Dendritic cell treated with granulocyte-macrophage colony-stimulating factor and Interleukin-4, amounts not matched to agents 40 ng/mL and 50 ng/mL, for 4 days (primary cell): ENCODE results near the gene ARSA.
"Not testable (repeated sequence)": the region's sequence is repeated elsewhere in the genome, so short reads cannot be mapped to it uniquely, and the experiment has no call there.

Experiments used
- H3K27ac Mint-ChIP-seq: one replicate; pipeline ENCODE4 v1.8.0; 2022; ENCODE audit warnings: mild to moderate bottlenecking, mixed read lengths
- H3K27me3 Mint-ChIP-seq: one replicate; pipeline ENCODE4 v1.8.0; 2022; ENCODE audit warnings: mild to moderate bottlenecking, mixed read lengths
- H3K36me3 Mint-ChIP-seq: one replicate; pipeline ENCODE4 v1.8.0; 2022; ENCODE audit warnings: low read depth, mixed read lengths
- H3K4me1 Mint-ChIP-seq: one replicate; pipeline ENCODE4 v1.8.0; 2022; ENCODE audit warnings: low read depth, mixed read lengths
- H3K4me3 Mint-ChIP-seq: one replicate; pipeline ENCODE4 v1.8.0; 2022; ENCODE audit warnings: mild to moderate bottlenecking, moderate library complexity, mixed read lengths
- H3K9me3 Mint-ChIP-seq: one replicate; pipeline ENCODE4 v1.8.0; 2022; ENCODE audit warnings: mixed read lengths
- intact Hi-C: fragments of 100-400 bp; cut with micrococcal nuclease; formaldehyde crosslinking; loops from one replicate; pipeline ENCODE4 v1.15.0; 2022

The ARSA gene

DNA sequence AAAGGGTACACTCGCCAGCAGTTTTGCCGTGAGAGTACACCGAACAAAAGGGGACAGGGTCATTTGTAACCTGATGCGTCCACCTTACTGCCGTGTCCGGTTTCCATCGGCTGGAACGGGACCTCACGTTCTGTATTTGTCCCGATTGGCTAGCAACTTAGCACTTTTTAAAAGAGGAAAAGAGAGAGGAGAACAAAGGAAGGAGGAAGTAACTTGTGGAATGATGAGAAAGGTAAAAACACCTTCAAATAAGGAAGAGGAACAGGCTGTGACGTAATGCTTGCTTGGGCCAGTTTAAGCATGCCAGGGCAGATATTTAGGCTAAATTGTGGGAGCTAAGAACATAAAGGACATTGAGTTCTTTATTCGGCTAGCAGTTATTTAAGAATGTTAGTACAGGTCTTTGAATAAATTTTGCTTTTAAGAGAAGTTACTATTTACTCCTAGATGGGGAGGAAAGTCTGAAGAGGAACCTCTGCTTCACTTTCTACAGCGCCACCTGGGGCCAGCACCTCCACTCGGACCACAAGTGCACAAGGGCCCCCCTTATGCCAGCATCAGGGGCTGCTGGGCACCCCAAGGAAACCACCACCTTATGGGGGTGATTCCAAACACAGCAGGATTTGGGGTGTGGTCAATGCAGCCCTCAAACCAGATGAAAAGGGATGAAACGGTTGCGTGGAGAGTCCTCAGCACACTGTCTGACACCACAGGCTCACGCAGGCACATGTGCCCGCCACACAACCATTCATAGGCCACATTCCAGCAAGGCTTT, 5.8 kb downstream of the ARSA start:
- peak overlapping the region; percentile 69 for H3K4me3 Mint-ChIP-seq
- intact Hi-C loops: loop anchor here (2.0 to 5.0 kb wide), 4 partner anchors 45 to 370 kb away; partner anchors contain the start of genes HDAC10, KLHDC7B and SCO2
- no peaks in the 10 kb centered on the region for H3K9me3 Mint-ChIP-seq
- H3K4me1 Mint-ChIP-seq: peaks cover 47% of the 10 kb centered on the region
- peak overlapping the region; percentile 81 for H3K27ac Mint-ChIP-seq
- peaks cover 30% of the 10 kb centered on the region for H3K36me3 Mint-ChIP-seq
- H3K27me3 Mint-ChIP-seq: peaks cover 14% of the 10 kb centered on the region

DNA sequence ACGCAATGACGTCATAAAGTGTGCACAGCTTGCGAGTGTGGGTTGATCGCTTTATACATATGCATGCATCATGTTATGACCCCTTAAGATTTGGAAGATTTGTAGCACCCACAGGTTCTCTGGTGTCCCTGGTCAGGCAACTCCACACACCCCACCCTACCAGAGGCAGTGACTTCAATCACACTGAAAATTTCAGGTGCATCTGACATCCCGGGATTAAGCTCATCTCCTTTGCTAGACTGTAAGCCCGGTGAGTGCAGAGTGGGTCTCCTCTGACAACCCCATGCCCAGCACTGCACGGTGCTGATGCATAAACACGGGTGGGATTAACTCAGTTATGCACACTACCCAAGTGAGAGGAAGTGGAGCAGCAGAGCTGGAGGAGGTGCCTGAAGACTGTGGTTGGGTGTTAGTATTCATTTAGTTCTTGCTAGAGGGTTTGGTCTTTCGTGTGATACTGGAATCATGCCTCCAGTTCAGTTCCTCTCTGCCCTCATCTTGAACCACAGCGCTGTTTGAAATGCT, 6.5 kb downstream of the ARSA start:
- peak overlapping the region; percentile 81 for H3K27ac Mint-ChIP-seq
- intact Hi-C loops: loop anchor here (2.0 to 5.0 kb wide), 4 partner anchors 45 to 369 kb away; partner anchors contain the start of genes HDAC10, KLHDC7B and SCO2
- H3K36me3 Mint-ChIP-seq: peaks cover 26% of the 10 kb centered on the region
- H3K4me1 Mint-ChIP-seq: peaks cover 39% of the 10 kb centered on the region
- H3K9me3 Mint-ChIP-seq: no peaks in the 10 kb centered on the region
- peak overlapping the region; percentile 69 for H3K4me3 Mint-ChIP-seq
- peaks cover 14% of the 10 kb centered on the region for H3K27me3 Mint-ChIP-seq

DNA sequence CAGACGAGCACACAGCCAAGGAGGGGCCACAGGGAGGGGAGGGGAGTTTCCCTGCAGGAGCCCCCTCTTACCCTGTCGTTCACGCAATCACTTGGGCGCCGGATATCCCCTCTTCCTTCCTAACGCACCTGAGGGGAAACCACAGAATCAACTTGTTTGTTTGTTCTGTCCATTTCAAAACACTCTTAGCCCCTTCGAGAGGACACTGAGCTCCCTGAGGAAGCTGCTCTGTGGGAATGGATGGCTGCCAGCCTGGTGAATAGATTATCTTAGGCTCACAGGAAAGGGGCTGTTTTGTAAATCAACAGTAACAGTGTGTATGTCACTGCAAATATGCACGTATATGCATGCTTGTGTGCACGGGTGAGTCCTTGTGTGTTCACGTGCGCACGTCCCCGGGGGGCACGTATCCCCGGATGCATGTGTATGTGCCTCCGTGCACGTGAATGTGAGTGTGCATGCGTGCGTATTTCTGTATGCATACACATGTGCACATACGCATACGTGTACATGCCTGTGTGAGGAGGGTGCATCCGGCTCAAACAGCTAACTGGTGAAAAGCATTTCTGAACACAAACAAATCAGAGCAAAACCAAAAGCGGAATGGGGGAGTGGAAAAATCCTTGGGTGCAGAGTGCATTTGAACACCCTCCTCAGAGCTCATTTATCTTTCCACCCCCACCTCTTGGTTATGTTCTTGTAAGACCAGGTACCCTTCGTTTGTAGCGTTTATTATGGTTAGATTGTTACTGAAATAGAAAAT, 7.2 kb downstream of the ARSA start:
- peak overlapping the region; percentile 69 for H3K4me3 Mint-ChIP-seq
- H3K27me3 Mint-ChIP-seq: peaks cover 14% of the 10 kb centered on the region
- intact Hi-C loops: loop anchor here (2.0 to 5.0 kb wide), 4 partner anchors 44 to 368 kb away; partner anchors contain the start of genes HDAC10, KLHDC7B and SCO2
- H3K9me3 Mint-ChIP-seq: no peaks in the 10 kb centered on the region
- H3K4me1 Mint-ChIP-seq: peaks cover 34% of the 10 kb centered on the region
- H3K27ac Mint-ChIP-seq: peak overlapping the region; percentile 81
- H3K36me3 Mint-ChIP-seq: peaks cover 19% of the 10 kb centered on the region

DNA sequence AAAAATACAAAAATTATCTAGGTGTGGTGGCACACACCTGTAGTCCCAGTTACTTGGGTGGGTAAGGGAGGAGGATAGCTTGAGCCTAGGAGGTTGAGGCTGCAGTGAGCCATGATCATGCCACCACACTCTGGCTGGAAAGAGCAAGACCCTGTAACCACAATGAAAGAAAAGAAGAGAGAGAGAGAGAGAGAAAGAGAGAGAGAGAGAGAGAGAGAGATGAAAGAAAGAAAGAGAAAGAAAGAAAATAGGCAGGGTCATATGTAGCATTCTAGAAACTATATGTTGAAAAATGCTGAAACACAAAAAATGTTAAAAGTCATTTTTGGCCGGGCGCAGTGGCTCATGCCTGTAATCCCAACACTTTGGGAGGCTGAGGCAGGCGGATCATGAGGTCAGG, 13.7 kb downstream of the ARSA start:
- Mint-ChIP-seq H3K27me3 (peaks cover 47% of the 10 kb centered on the region), H3K4me1 (peaks cover 21% of the 10 kb centered on the region)
- intact Hi-C loops, H3K4me3 Mint-ChIP-seq, H3K36me3 Mint-ChIP-seq, H3K9me3 Mint-ChIP-seq, H3K27ac Mint-ChIP-seq: not testable (repeated sequence)

DNA sequence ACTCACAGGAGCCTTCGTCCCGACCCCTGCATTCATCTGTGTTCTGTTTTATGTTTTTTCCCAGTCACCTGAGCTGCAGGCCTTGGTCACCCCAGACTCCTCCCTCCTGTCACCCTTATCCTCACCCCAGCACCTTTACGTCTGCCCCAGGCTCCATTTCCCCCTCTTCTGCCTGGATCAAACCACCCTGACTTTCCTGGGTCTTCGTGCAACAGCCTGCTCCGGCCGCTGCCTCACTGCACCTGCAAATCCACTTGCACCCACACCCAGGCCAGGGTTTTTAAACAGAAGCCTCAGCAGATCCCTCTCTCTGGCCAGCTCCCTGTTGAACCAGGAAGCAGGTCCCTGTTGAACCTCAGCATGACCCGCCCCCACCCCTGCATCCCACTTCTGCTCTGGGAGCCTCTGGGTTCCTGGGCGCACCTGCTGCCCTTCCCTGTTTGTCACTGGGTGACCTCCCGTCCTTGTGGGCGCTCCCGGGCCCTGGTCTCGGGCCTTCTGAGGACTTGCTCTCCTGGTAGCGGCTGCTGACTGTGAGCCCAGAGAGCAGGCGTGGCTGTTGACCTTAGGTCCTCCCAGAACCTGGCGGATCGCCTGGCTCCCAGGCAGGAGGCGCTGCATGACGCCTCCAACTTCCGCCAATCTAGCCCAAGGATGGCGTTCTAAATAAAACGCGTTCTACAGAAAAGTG, 14.5 kb downstream of the ARSA start:
- intact Hi-C loops: no loop called here
- H3K4me3 Mint-ChIP-seq: peak overlapping the region; percentile 31
- H3K27me3 Mint-ChIP-seq: peaks cover 54% of the 10 kb centered on the region
- no peaks in the 10 kb centered on the region for H3K36me3 Mint-ChIP-seq
- peak overlapping the region; percentile 11 for H3K27ac Mint-ChIP-seq
- peaks cover 21% of the 10 kb centered on the region for H3K4me1 Mint-ChIP-seq
- H3K9me3 Mint-ChIP-seq: no peaks in the 10 kb centered on the region

GRCh38 chr22:50612528-50613221, 15.3 kb downstream of the ARSA start:
- Mint-ChIP-seq H3K4me3 (no peak overlapping the region), H3K9me3 (no peaks in the 10 kb centered on the region), H3K27ac (peak overlapping the region; percentile 11), H3K4me1 (peaks cover 21% of the 10 kb centered on the region), H3K27me3 (peaks cover 59% of the 10 kb centered on the region), H3K36me3 (no peaks in the 10 kb centered on the region)
- intact Hi-C loops: no loop called here

DNA sequence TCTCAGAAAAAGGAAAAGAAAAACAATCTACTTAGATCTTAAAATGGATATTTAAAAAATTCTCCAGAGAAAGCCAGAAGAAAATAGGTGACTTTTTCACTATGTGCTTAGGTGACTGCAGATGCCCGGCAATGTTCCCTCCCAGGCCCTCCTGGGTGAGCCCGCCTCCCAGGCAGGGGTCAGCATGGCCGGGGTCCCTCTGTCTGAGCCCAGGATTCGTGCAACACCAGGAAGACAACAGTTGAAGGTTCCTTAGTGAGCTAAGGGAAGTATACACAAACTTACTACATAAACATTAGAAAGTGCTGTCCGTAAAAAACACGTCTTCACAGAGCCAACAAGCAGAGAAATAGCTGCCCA, 15.8 kb downstream of the ARSA start:
- Mint-ChIP-seq H3K9me3 (no peaks in the 10 kb centered on the region), H3K27me3 (peaks cover 65% of the 10 kb centered on the region), H3K36me3 (no peaks in the 10 kb centered on the region), H3K4me1 (peaks cover 21% of the 10 kb centered on the region), H3K27ac (no peak overlapping the region), H3K4me3 (no peak overlapping the region)
- intact Hi-C loops: no loop called here

- no peak overlapping the region for H3K4me3 Mint-ChIP-seq
- H3K27me3 Mint-ChIP-seq: peaks cover 71% of the 10 kb centered on the region
- intact Hi-C loops: no loop called here
- H3K4me1 Mint-ChIP-seq: peaks cover 21% of the 10 kb centered on the region
- no peaks in the 10 kb centered on the region for H3K36me3 Mint-ChIP-seq
- no peaks in the 10 kb centered on the region for H3K9me3 Mint-ChIP-seq
- H3K27ac Mint-ChIP-seq: no peak overlapping the region
Observed at GRCh38 chr22:50611341-50612060, 16.5 kb downstream of the ARSA start.

DNA sequence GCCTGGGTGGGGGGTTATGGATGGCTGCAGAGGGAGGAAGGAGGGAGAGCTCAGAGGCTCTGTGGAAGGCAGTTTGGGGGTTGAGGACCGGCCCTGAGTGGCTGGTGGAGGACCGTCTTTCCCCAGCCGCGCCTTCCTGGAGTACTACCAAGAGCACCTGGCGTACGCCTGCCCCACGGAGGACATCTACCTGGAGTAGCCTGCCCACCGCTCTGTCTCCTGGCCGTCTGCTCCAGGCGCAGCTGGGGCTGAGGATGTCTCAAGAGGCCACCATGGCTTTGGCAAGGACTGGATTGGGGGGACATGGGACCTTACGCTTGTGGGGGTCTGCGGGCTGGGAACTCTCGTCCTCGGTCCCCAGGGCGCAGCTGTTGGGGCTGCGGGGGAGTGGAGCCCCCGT, 17.4 kb downstream of the ARSA start:
- H3K4me3 Mint-ChIP-seq: no peak overlapping the region
- H3K27me3 Mint-ChIP-seq: peaks cover 80% of the 10 kb centered on the region
- H3K4me1 Mint-ChIP-seq: peaks cover 21% of the 10 kb centered on the region
- intact Hi-C loops: no loop called here
- no peak overlapping the region for H3K27ac Mint-ChIP-seq
- H3K36me3 Mint-ChIP-seq: no peaks in the 10 kb centered on the region
- no peaks in the 10 kb centered on the region for H3K9me3 Mint-ChIP-seq

GRCh38 chr22:50610041-50610451, 17.9 kb downstream of the ARSA start:
- peaks cover 21% of the 10 kb centered on the region for H3K4me1 Mint-ChIP-seq
- intact Hi-C loops: no loop called here
- peaks cover 82% of the 10 kb centered on the region for H3K27me3 Mint-ChIP-seq
- no peak overlapping the region for H3K27ac Mint-ChIP-seq
- no peaks in the 10 kb centered on the region for H3K36me3 Mint-ChIP-seq
- no peak overlapping the region for H3K4me3 Mint-ChIP-seq
- no peaks in the 10 kb centered on the region for H3K9me3 Mint-ChIP-seq

GRCh38 chr22:50609599-50609998, 18.4 kb downstream of the ARSA start:
- intact Hi-C loops: no loop called here

DNA sequence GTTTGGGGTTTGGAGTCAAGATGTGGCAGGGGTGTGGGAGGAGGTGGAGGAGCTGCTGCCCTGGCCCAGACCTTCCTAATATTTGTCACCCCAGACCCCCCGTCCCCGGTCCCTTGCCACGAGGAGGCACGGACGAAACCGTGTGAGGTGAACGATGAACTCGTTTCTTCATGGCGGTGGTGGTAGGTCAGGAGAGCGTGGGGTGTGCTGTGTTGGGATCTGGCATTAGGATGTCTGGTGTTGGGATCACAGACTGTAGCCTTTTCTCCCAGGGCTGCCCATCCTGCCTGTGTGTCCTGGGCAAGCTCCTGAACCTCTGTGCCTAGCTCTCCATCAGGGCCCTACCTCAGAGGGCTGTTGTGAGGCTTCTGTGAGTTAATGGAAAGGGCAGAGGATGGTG, 19.0 kb downstream of the ARSA start:
- Mint-ChIP-seq H3K27me3 (peaks cover 88% of the 10 kb centered on the region), H3K4me1 (peaks cover 16% of the 10 kb centered on the region), H3K27ac (no peak overlapping the region), H3K4me3 (no peak overlapping the region), H3K9me3 (no peaks in the 10 kb centered on the region), H3K36me3 (no peaks in the 10 kb centered on the region)
- intact Hi-C loops: no loop called here

More at GRCh38 chr22:50609599-50609998, 18.4 kb downstream of the ARSA start:
- Mint-ChIP-seq H3K9me3 (no peaks in the 10 kb centered on the region), H3K36me3 (no peaks in the 10 kb centered on the region), H3K27me3 (peaks cover 86% of the 10 kb centered on the region), H3K4me1 (peaks cover 21% of the 10 kb centered on the region), H3K27ac (no peak overlapping the region), H3K4me3 (no peak overlapping the region)
